Psoas muscle (tissue), 8 donors: ENCODE results near the gene ITM2C. TPM values are rescaled to one million over a fixed set of nuclear protein-coding genes. Genes with fewer than 3 reads are reported as not detected.

ENCODE experiments used
- ATAC-seq, 4 donors: fragments of 200-7000 bp; cut with Tn5 transposase; one replicate each; pipeline ENCODE4 v1.9.1; 2020; ENCODE audit warnings: moderate library complexity in 3 of 4, mild to moderate bottlenecking in 2 of 4
- DNase-seq, 2 donors: peaks; one replicate each; pipeline ENCODE4 v3.0.0-alpha.2; 2020
- H3K27ac ChIP-seq: fragments of 200-600 bp; one replicate; pipeline ENCODE4 v1.8.0; 2022
- H3K27me3 ChIP-seq, 3 donors: fragments of 200-600 bp in 1 of 3; one replicate each; pipeline versions ENCODE4 v1.6.1 to v1.8.0; 2013 to 2022; ENCODE audit warnings: low read length in 2 of 3, mild to moderate bottlenecking in 2 of 3, moderate library complexity in 1 of 3; ENCODE audit not compliant: insufficient read depth in 3 of 3
- H3K36me3 ChIP-seq, 2 donors: fragments of 200-600 bp in 1 of 2; one replicate each; pipeline versions ENCODE4 v1.6.1 to v1.8.0; 2013 to 2022; ENCODE audit warnings: low read depth in 1 of 2, mild to moderate bottlenecking in 1 of 2, moderate library complexity in 1 of 2; ENCODE audit not compliant: insufficient read depth in 1 of 2
- H3K4me1 ChIP-seq: fragments of 200-600 bp; one replicate; pipeline ENCODE4 v1.8.0; 2022
- H3K4me3 ChIP-seq: fragments of 200-600 bp; one replicate; pipeline ENCODE4 v1.8.0; 2022; ENCODE audit warnings: mild to moderate bottlenecking
- H3K9me3 ChIP-seq: fragments of 200-600 bp; one replicate; pipeline ENCODE4 v1.8.0; 2022
- CTCF ChIP-seq: fragments of 200-600 bp; IDR thresholded peaks from one replicate; pipeline ENCODE4 v1.8.0; 2022; ENCODE audit warnings: antibody characterized with exemption
- WGBS, 3 donors: extraction: QIAGEN DNeasy Blood & Tissue Kit; methylation state at CpG; one replicate each; pipeline versions ENCODE4 v1.1.6 to v1.1.7; 2013; 5-methylcytosine and 5-hydroxymethylcytosine counted together
- intact Hi-C, 2 donors: fragments of 100-400 bp; cut with DNase I; formaldehyde crosslinking; loops; one replicate each; pipeline versions ENCODE4 v1.11.0 to v1.14.2; 2022
- polyA plus RNA-seq, 3 donors: library from polyadenylated mRNA; stranded (reverse); fragments of 200-250 nt; gene quantifications; one replicate each; pipeline ENCODE4 v1.2.3, GENCODE V29; 2013
- total RNA-seq, 4 donors: library from RNA; stranded (reverse); fragmentation: NEBNext Ultra II Directional in 2 of 4; extraction: Animal tissue kit (Norgen Biotek cat#: 25700) in 2 of 4; gene quantifications; one replicate each; pipeline versions ENCODE4 v1.2.1 to v1.2.4, GENCODE V29; 2021 to 2023
- donor health status: healthy with polysubstance abuse.
- donor health status: DM: no; HTN: no; CAD: no; lungs with moderate emphysema.
- donor health status: Bipolar disorder and iron deficiency.
- donor health status: healthy.
- donor health status: DM: yes; HTN: yes; CAD: no.
- donor health status: DM: no; HTN: no; CAD: no.
- donor health status: DM: no; HTN: no; CAD: no.
- donor health status: DM: yes; HTN: yes; CAD: no.

The ITM2C gene
- total and polyA plus RNA-seq, 7 donors = 9.0 to 20.3 (median 11.5) TPM

GRCh38 chr2:230825354-230825753 lies 39.4 kb upstream of the ITM2C start:
- 59 to 84% (median 60%) methylated on average over 1 of the region's 1 CpG for WGBS, 3 donors
- Histone ChIP-seq H3K27ac (no peak overlapping the region), H3K36me3 (peaks cover 0 to 5% of the 10 kb centered on the region in 2 donors), H3K4me1 (no peaks in the 10 kb centered on the region), H3K27me3 (peaks cover 0 to 34% (median 10%) of the 10 kb centered on the region in 3 donors), H3K4me3 (no peak overlapping the region), H3K9me3 (no peaks in the 10 kb centered on the region)
- no peak for TF ChIP-seq CTCF
- DNase-seq (no peak), ATAC-seq (no peak)
- intact Hi-C loops = loop anchor here in 1 of 2 donors (5.0 kb wide), 1 partner anchor 227 kb away; no protein-coding TSS in a partner anchor

DNA sequence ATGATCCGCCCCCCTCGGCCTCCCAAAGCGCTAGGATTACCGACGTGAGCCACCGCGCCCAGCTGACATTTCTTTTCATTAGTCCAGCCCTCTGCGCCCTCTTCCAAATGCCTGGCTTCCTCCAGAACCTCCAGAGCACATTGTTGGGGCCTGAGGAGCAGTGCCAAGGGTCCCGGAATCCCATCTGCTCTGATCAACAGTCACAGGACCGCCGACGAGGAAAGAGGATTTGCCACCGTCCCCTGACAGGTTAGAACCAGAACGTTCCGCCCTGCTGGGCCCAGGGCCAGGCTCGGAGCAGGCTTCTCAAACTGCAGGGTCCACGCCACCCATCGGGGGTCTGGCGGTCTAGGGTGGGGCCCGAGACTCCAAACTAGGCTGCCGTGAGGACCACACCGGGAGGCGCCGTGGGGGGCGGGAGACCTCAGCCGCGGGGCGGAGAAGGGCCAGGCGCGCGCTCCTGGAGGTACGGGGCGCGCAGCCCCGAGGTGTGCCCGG lies 36.9 kb upstream of the ITM2C start:
- Histone ChIP-seq H3K4me3 (peak overlapping the region; percentile 51), H3K4me1 (no peaks in the 10 kb centered on the region), H3K9me3 (no peaks in the 10 kb centered on the region), H3K27me3 (peaks cover 0 to 40% (median 10%) of the 10 kb centered on the region in 3 donors), H3K36me3 (no peaks in the 10 kb centered on the region), H3K27ac (no peak overlapping the region)
- ATAC-seq (no peak), DNase-seq (no peak)
- TF ChIP-seq CTCF = no peak
- intact Hi-C loops = loop anchor here in 1 of 2 donors (5.0 kb wide), 1 partner anchor 224 kb away; no protein-coding TSS in a partner anchor
- 26 to 30% (median 28%) methylated on average over 33 to 36 of the region's 36 CpGs for WGBS, 3 donors

GRCh38 chr2:230828272-230828961 lies 36.3 kb upstream of the ITM2C start:
- H3K36me3 ChIP-seq = no peaks in the 10 kb centered on the region
- TF ChIP-seq CTCF = no peak
- WGBS, 3 donors = 10 to 16% (median 11%) methylated on average over 46 to 61 of the region's 61 CpGs
- ATAC-seq (peak in 3 of 4 donors; percentile 4 to 41 (median 5)), DNase-seq (peak; percentile 27 to 72)
- H3K9me3 ChIP-seq = no peaks in the 10 kb centered on the region
- peak overlapping the region; percentile 51 for H3K4me3 ChIP-seq
- H3K4me1 ChIP-seq = no peaks in the 10 kb centered on the region
- intact Hi-C loops = loop anchor here in 1 of 2 donors (5.0 kb wide), 1 partner anchor 224 kb away; no protein-coding TSS in a partner anchor
- H3K27me3 ChIP-seq = peaks cover 0 to 40% (median 10%) of the 10 kb centered on the region in 3 donors
- H3K27ac ChIP-seq = no peak overlapping the region

- Histone ChIP-seq H3K4me3 (no peak overlapping the region), H3K4me1 (no peaks in the 10 kb centered on the region), H3K27me3 (peaks cover 0 to 40% (median 10%) of the 10 kb centered on the region in 3 donors), H3K36me3 (no peaks in the 10 kb centered on the region), H3K27ac (no peak overlapping the region), H3K9me3 (no peaks in the 10 kb centered on the region)
- WGBS, 3 donors = 97 to 98% (median 98%) methylated on average over 14 of the region's 14 CpGs
- no peak for TF ChIP-seq CTCF
- DNase-seq (no peak), ATAC-seq (no peak)
- intact Hi-C loops = loop anchor here in 1 of 2 donors (5.0 kb wide), 1 partner anchor 223 kb away; no protein-coding TSS in a partner anchor
These were observed 35.4 kb upstream of the ITM2C start for GRCh38 chr2:230829293-230829692.
